Osteocyte (in vitro differentiated cells): ENCODE results near the gene SLC1A2. TPM values are rescaled to one million over a fixed set of nuclear protein-coding genes. Genes with fewer than 3 reads are reported as not detected.

ENCODE experiments used
- DNase-seq: peaks from one replicate; pipeline ENCODE4 v3.0.0; 2021; ENCODE audit warnings: mixed read lengths; ENCODE audit not compliant: unreplicated experiment; ENCODE audit errors: extremely low spot score
- H3K27ac Mint-ChIP-seq: one replicate; pipeline ENCODE4 v1.8.0; 2021; ENCODE audit warnings: mild to moderate bottlenecking, mixed read lengths; ENCODE audit not compliant: unreplicated experiment
- H3K27me3 Mint-ChIP-seq: one replicate; pipeline ENCODE4 v1.8.0; 2021; ENCODE audit warnings: mixed read lengths; ENCODE audit not compliant: unreplicated experiment
- H3K36me3 Mint-ChIP-seq: one replicate; pipeline ENCODE4 v1.8.0; 2021; ENCODE audit warnings: mixed read lengths; ENCODE audit not compliant: unreplicated experiment
- H3K4me1 Mint-ChIP-seq: one replicate; pipeline ENCODE4 v1.8.0; 2021; ENCODE audit warnings: mixed read lengths; ENCODE audit not compliant: unreplicated experiment
- H3K4me3 Mint-ChIP-seq: one replicate; pipeline ENCODE4 v1.8.0; 2021; ENCODE audit warnings: mild to moderate bottlenecking, moderate library complexity, mixed read lengths; ENCODE audit not compliant: unreplicated experiment
- H3K9me3 Mint-ChIP-seq: one replicate; pipeline ENCODE4 v1.8.0; 2021; ENCODE audit warnings: mixed read lengths; ENCODE audit not compliant: unreplicated experiment
- total RNA-seq: library from RNA; stranded (reverse); gene quantifications from 2 replicates; pipeline ENCODE4 v1.2.1, GENCODE V29; 2021
- TF ChIP-seq, protein P1 (sequence below): fragments of 200-600 bp; sonication (generic); IDR thresholded peaks from 2 replicates; pipeline ENCODE4 v1.5.0; 2021; ENCODE audit warnings: antibody characterized with exemption, mild to moderate bottlenecking, moderate library complexity

Gene SLC1A2
- total RNA-seq, 1 donor from 2014 or later = 0.32 TPM

GRCh38 chr11:35403765-35404387, 15.5 kb downstream of the SLC1A2 start:
- DNase-seq = no peak
- H3K4me1 Mint-ChIP-seq = peaks cover 3% of the 10 kb centered on the region
- H3K36me3 Mint-ChIP-seq = no peaks in the 10 kb centered on the region
- no peak overlapping the region for H3K27ac Mint-ChIP-seq
- H3K4me3 Mint-ChIP-seq = no peak overlapping the region
- no peaks in the 10 kb centered on the region for H3K9me3 Mint-ChIP-seq
- TF ChIP-seq, protein P1, sequence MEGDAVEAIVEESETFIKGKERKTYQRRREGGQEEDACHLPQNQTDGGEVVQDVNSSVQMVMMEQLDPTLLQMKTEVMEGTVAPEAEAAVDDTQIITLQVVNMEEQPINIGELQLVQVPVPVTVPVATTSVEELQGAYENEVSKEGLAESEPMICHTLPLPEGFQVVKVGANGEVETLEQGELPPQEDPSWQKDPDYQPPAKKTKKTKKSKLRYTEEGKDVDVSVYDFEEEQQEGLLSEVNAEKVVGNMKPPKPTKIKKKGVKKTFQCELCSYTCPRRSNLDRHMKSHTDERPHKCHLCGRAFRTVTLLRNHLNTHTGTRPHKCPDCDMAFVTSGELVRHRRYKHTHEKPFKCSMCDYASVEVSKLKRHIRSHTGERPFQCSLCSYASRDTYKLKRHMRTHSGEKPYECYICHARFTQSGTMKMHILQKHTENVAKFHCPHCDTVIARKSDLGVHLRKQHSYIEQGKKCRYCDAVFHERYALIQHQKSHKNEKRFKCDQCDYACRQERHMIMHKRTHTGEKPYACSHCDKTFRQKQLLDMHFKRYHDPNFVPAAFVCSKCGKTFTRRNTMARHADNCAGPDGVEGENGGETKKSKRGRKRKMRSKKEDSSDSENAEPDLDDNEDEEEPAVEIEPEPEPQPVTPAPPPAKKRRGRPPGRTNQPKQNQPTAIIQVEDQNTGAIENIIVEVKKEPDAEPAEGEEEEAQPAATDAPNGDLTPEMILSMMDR = no peak
- peaks cover 7% of the 10 kb centered on the region for H3K27me3 Mint-ChIP-seq

- DNase-seq = no peak
- Mint-ChIP-seq H3K36me3 (no peaks in the 10 kb centered on the region), H3K4me1 (peaks cover 3% of the 10 kb centered on the region), H3K9me3 (no peaks in the 10 kb centered on the region), H3K27ac (no peak overlapping the region), H3K27me3 (peaks cover 5% of the 10 kb centered on the region), H3K4me3 (no peak overlapping the region)
- TF ChIP-seq, protein P1 = no peak
Measured at GRCh38 chr11:35402751-35403660, 16.4 kb downstream of the SLC1A2 start.

DNA sequence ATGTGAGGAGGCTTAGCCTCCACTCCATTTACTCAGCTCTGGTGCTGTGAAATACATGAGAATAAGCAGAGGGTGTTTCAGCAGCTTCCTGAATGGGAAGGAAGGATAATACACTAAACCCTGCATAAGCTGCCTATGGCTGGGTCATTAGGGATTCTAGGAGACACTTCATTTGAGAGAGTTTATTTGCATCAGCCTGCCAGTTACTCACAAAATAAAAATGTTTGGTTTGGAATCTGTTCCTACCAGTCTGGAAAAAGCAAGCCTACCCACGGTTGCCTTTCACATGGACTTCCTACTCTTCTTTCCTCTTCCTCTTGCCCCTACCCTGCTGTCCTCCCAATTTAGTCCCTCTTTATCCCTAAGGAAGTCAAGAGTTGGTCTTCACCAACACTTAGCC, 20.5 kb downstream of the SLC1A2 start:
- TF ChIP-seq, protein P1 = no peak
- peaks cover under 1% of the 10 kb centered on the region for H3K4me1 Mint-ChIP-seq
- peaks cover 9% of the 10 kb centered on the region for H3K27me3 Mint-ChIP-seq
- no peak overlapping the region for H3K4me3 Mint-ChIP-seq
- H3K27ac Mint-ChIP-seq = no peak overlapping the region
- no peaks in the 10 kb centered on the region for H3K9me3 Mint-ChIP-seq
- DNase-seq = no peak
- no peaks in the 10 kb centered on the region for H3K36me3 Mint-ChIP-seq

DNA sequence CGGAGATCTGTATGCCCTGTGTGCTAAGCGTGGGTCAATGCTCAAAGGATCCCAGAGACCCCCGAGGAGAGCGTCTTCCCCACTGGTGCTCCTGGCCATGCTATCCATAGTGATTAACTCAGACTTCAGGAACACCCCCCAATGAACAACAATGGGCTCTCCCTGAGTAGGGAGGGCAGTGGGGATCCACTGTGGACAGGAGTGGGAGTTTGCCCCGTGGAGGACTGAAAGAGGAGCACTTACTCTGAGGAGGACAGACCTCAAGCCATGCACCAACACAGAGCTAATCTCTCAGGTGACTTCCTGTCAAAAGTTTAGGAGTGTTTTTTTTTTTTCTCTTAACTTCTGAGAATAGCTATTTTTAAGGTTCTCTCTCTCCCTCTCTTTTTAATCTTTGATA, 24.4 kb downstream of the SLC1A2 start:
- DNase-seq = no peak
- no peaks in the 10 kb centered on the region for H3K9me3 Mint-ChIP-seq
- TF ChIP-seq, protein P1 = no peak
- no peaks in the 10 kb centered on the region for H3K36me3 Mint-ChIP-seq
- no peak overlapping the region for H3K27ac Mint-ChIP-seq
- H3K4me1 Mint-ChIP-seq = peaks cover 17% of the 10 kb centered on the region
- peaks cover 15% of the 10 kb centered on the region for H3K27me3 Mint-ChIP-seq
- H3K4me3 Mint-ChIP-seq = no peak overlapping the region

- H3K4me1 Mint-ChIP-seq = peaks cover 17% of the 10 kb centered on the region
- H3K27ac Mint-ChIP-seq = no peak overlapping the region
- DNase-seq = no peak
- H3K4me3 Mint-ChIP-seq = no peak overlapping the region
- TF ChIP-seq, protein P1 = no peak
- H3K9me3 Mint-ChIP-seq = no peaks in the 10 kb centered on the region
- H3K36me3 Mint-ChIP-seq = no peaks in the 10 kb centered on the region
- peaks cover 13% of the 10 kb centered on the region for H3K27me3 Mint-ChIP-seq
Measured at GRCh38 chr11:35393098-35393497, 26.3 kb downstream of the SLC1A2 start.
